ENCODE results near the gene SLPI. TPM values are rescaled to one million over a fixed set of nuclear protein-coding genes. Genes with fewer than 3 reads are reported as not detected.

The SLPI gene
- total RNA-seq, 6 experiments from 2014 or later: 0.33 to 0.66 TPM; not detected in 4

- no peak for DNase-seq
- Mint-ChIP-seq H3K36me3 (ENCODE audit: low read depth) (no peaks in the 10 kb centered on the region), H3K4me1 (ENCODE audit: low read depth) (no peaks in the 10 kb centered on the region), H3K9me3 (no peaks in the 10 kb centered on the region), H3K4me3 (no peak overlapping the region), H3K27me3 (ENCODE audit: insufficient read depth) (peaks cover 26% of the 10 kb centered on the region), H3K27ac (no peak overlapping the region)
- TF ChIP-seq CTCF (IDR thresholded peaks at IDR 0.05): no peak
These were observed 14.7 kb upstream of the SLPI start for GRCh38 chr20:45269056-45269455.

- Mint-ChIP-seq H3K27me3 (ENCODE audit: insufficient read depth) (peaks cover 24% of the 10 kb centered on the region), H3K4me1 (ENCODE audit: low read depth) (no peaks in the 10 kb centered on the region), H3K27ac (no peak overlapping the region), H3K9me3 (no peaks in the 10 kb centered on the region), H3K36me3 (ENCODE audit: low read depth) (no peaks in the 10 kb centered on the region), H3K4me3 (no peak overlapping the region)
- TF ChIP-seq CTCF (IDR thresholded peaks at IDR 0.05): no peak
- peak; percentile 10 for DNase-seq
These were observed 14.2 kb upstream of the SLPI start for GRCh38 chr20:45268531-45268930.

DNA sequence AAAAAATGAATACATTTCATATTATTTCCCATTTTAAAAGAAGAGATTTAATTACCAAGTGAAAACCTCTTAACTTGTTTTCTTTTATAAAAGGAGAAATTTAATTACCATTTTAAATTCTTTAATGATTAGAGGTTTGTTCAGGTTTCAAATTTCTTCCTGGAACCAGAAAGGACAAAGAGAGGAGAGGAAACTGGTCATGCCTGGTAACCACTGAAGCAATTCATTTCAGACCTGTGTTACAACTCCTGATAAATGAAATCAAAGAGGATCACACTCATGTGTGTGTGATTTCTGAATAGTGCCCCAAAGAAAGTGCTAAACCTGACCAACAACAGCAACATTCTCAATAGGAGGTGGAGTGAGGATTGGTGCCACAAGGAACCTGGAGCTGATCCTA is 12.6 kb upstream of the SLPI start:
- Mint-ChIP-seq H3K36me3 (ENCODE audit: low read depth) (no peaks in the 10 kb centered on the region), H3K27me3 (ENCODE audit: insufficient read depth) (peaks cover 24% of the 10 kb centered on the region), H3K27ac (no peak overlapping the region), H3K4me3 (no peak overlapping the region), H3K9me3 (no peaks in the 10 kb centered on the region), H3K4me1 (ENCODE audit: low read depth) (no peaks in the 10 kb centered on the region)
- TF ChIP-seq CTCF (IDR thresholded peaks at IDR 0.05): no peak
- no peak for DNase-seq

DNA sequence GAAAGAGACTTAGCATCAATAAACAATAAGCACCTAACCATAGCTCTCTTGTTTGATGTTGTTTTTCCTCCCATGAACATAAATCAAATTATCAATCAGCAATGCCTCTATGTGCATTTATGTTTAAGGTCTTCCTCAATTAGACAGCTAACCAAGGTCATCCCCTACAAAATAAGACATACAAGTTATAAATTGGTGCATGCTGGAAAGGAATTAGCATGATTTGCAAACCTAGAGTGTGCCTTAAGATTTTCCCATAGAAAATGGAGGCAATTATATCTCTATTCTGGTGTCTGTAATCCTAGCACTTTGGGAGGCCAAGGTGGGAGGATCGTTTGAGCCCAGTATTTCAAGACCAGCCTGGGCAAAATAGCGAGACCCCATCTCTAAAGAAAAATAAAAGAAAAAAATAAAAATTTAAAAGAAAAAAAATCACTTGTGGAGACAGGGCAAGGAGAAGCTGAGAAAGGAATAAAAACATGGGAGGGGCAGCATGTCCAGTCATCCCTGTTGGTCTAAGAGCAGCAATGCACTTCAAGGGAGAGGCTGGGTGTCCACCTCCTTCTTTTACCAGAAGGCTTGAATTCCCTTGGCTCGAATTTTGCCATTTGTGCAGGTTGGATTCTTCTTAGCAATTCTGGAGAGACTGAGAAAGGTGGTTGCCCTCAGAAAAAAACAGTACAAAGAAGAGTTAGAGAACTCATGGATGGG is 9.3 kb upstream of the SLPI start:
- TF ChIP-seq CTCF (IDR thresholded peaks at IDR 0.05): no peak
- Mint-ChIP-seq H3K4me3 (no peak overlapping the region), H3K27ac (no peak overlapping the region), H3K36me3 (ENCODE audit: low read depth) (no peaks in the 10 kb centered on the region), H3K27me3 (ENCODE audit: insufficient read depth) (peaks cover 18% of the 10 kb centered on the region), H3K4me1 (ENCODE audit: low read depth) (no peaks in the 10 kb centered on the region), H3K9me3 (no peaks in the 10 kb centered on the region)
- DNase-seq: no peak

DNA sequence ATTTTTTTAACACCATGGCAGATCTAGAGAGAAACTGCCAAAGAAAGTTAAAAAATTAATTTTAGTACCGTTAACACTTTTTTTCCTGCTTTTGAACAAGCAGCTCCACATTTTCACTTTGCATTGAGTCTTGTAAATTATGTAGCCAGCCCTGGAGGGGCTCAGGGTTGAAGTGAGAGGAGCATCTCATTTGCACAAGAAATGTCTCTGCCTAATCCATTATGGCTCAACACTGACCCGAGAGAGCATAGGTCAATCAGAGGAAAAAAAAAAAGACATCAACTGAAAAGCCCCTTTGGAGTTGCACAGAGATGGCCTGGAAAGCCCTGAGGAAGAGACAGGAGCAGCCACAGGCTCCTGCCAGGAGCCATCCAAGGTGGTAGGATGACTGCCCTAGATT is 4.3 kb upstream of the SLPI start:
- no peak for DNase-seq
- no peaks in the 10 kb centered on the region for H3K4me1 Mint-ChIP-seq (ENCODE audit: low read depth)
- no peaks in the 10 kb centered on the region for H3K36me3 Mint-ChIP-seq (ENCODE audit: low read depth)
- H3K9me3 Mint-ChIP-seq: no peaks in the 10 kb centered on the region
- no peak for TF ChIP-seq CTCF (IDR thresholded peaks at IDR 0.05)
- H3K27me3 Mint-ChIP-seq (ENCODE audit: insufficient read depth): peaks cover 27% of the 10 kb centered on the region
- no peak overlapping the region for H3K27ac Mint-ChIP-seq
- H3K4me3 Mint-ChIP-seq: no peak overlapping the region

Data from HFFc6 (cell line).